A673 (cell line): ENCODE measurements around the gene UBR4. TPM values are rescaled to one million over a fixed set of nuclear protein-coding genes. Genes with fewer than 3 reads are reported as not detected.

Experiments used
- BruUV-seq: library from RNA; stranded (reverse); fragments of 400-500 nt; replicated peaks from 2 replicates; lab custom pipeline; 2021; lab: Mats Ljungman, UMichigan
- CTCF ChIA-PET: fragments of 300-600 bp; sonication (Branson Sonifier 250); formaldehyde crosslinking; loops from one replicate; lab custom pipeline; 2022; ENCODE audit warnings: antibody characterized with exemption; lab: Charles Lee
- POLR2A ChIA-PET: fragments of 300-600 bp; sonication (Branson Sonifier 250); formaldehyde crosslinking; loops from one replicate; lab custom pipeline; 2022; ENCODE audit warnings: antibody characterized with exemption; ENCODE audit not compliant: low non-redundant PET; lab: Charles Lee
- DNase-seq: peaks from one replicate; pipeline ENCODE4 v3.0.0-alpha.2; 2015; ENCODE audit warnings: low spot score
- H3K27ac ChIP-seq: fragments of 200-600 bp; sonication (generic); 2 replicates; pipeline ENCODE4 v1.5.1; 2016; ENCODE audit warnings: mixed run types, low read depth, mild to moderate bottlenecking, mixed read lengths, antibody characterized with exemption, low read length; ENCODE audit not compliant: poor library complexity, severe bottlenecking
- H3K27me3 ChIP-seq: fragments of 200-600 bp; sonication (generic); replicated peaks from 2 replicates; pipeline ENCODE4 v1.6.1; 2017; ENCODE audit warnings: mixed run types, low read depth, mild to moderate bottlenecking, mixed read lengths, antibody characterized with exemption, low read length; ENCODE audit not compliant: insufficient read depth, poor library complexity
- H3K36me3 ChIP-seq: fragments of 200-600 bp; sonication (generic); 2 replicates; pipeline ENCODE4 v1.6.1; 2016; ENCODE audit warnings: mixed run types, mild to moderate bottlenecking, mixed read lengths, antibody characterized with exemption, low read length; ENCODE audit not compliant: insufficient read depth, poor library complexity, severe bottlenecking
- H3K4me1 ChIP-seq: fragments of 200-600 bp; sonication (generic); 2 replicates; pipeline ENCODE4 v1.6.1; 2017; ENCODE audit warnings: mixed run types, mild to moderate bottlenecking, mixed read lengths, antibody characterized with exemption, low read length; ENCODE audit not compliant: insufficient read depth, poor library complexity, severe bottlenecking
- H3K4me3 ChIP-seq: fragments of 200-600 bp; sonication (generic); 2 replicates; pipeline ENCODE4 v1.5.1; 2016; ENCODE audit warnings: low read depth, mixed run types, mild to moderate bottlenecking, mixed read lengths, low read length; ENCODE audit not compliant: poor library complexity, severe bottlenecking
- H3K9me3 ChIP-seq: fragments of 200-600 bp; sonication (generic); 2 replicates; pipeline ENCODE4 v1.6.1; 2016; ENCODE audit warnings: mixed run types, low read depth, mild to moderate bottlenecking, mixed read lengths, antibody characterized with exemption, low read length; ENCODE audit not compliant: poor library complexity, severe bottlenecking
- EZH2 ChIP-seq: fragments of 200-600 bp; sonication (generic); IDR thresholded peaks from 2 replicates; pipeline ENCODE4 v1.6.1; 2017; ENCODE audit warnings: borderline replicate concordance, low read depth, mild to moderate bottlenecking, mixed read lengths, antibody characterized with exemption, low read length; ENCODE audit not compliant: poor library complexity, severe bottlenecking
- intact Hi-C: fragments of 100-400 bp; cut with micrococcal nuclease; formaldehyde crosslinking; loops from one replicate; pipeline ENCODE4 v1.10.0; 2022; ENCODE audit not compliant: unreplicated experiment
- total RNA-seq: library from RNA; stranded (reverse); gene quantifications from 2 replicates; pipeline ENCODE4 v1.2.3, GENCODE V29; 2021
- TF ChIP-seq, protein P1 (sequence below): fragments of 300-800, 200-600 bp; sonication (generic); conservative IDR thresholded peaks from 2 replicates; pipeline ENCODE4 v1.5.1; 2017; ENCODE audit warnings: low read depth, mild to moderate bottlenecking, antibody characterized with exemption, low read length, moderate library complexity, mixed read lengths

The UBR4 gene
- total RNA-seq, 1 experiment from 2014 or later = 214 TPM

DNA sequence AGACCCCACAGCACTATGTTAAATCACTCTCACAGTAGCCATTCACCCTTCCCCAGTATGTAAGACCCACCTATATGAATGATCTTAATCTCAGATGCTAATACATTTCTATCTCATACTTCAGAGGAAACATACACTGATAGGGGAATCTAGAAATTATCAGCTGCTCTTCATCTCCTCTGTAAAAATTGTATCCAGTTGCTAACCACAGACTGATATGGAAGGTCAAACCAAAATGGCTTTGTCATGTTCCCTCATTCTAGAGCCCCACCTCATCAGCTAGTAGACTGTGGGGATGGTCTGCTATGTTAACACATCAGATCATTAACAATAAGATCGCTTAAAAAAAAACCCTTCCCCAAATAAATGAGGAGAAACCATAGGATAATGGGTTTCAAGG lies 71.7 kb downstream of the UBR4 start:
- TF ChIP-seq, protein P1, sequence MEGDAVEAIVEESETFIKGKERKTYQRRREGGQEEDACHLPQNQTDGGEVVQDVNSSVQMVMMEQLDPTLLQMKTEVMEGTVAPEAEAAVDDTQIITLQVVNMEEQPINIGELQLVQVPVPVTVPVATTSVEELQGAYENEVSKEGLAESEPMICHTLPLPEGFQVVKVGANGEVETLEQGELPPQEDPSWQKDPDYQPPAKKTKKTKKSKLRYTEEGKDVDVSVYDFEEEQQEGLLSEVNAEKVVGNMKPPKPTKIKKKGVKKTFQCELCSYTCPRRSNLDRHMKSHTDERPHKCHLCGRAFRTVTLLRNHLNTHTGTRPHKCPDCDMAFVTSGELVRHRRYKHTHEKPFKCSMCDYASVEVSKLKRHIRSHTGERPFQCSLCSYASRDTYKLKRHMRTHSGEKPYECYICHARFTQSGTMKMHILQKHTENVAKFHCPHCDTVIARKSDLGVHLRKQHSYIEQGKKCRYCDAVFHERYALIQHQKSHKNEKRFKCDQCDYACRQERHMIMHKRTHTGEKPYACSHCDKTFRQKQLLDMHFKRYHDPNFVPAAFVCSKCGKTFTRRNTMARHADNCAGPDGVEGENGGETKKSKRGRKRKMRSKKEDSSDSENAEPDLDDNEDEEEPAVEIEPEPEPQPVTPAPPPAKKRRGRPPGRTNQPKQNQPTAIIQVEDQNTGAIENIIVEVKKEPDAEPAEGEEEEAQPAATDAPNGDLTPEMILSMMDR = no peak
- no peak for TF ChIP-seq EZH2
- ChIA-PET POLR2A (no interaction called here), CTCF (no interaction called here)
- intact Hi-C loops = no loop called here
- no peak for DNase-seq
- peaks cover 91% of the 10 kb centered on the region for H3K36me3 ChIP-seq
- H3K27me3 ChIP-seq = no peaks in the 10 kb centered on the region
- no peak overlapping the region for H3K27ac ChIP-seq
- H3K4me3 ChIP-seq = no peak overlapping the region
- H3K9me3 ChIP-seq = peaks cover 4% of the 10 kb centered on the region
- no TSS peak for BruUV-seq
- no peaks in the 10 kb centered on the region for H3K4me1 ChIP-seq

DNA sequence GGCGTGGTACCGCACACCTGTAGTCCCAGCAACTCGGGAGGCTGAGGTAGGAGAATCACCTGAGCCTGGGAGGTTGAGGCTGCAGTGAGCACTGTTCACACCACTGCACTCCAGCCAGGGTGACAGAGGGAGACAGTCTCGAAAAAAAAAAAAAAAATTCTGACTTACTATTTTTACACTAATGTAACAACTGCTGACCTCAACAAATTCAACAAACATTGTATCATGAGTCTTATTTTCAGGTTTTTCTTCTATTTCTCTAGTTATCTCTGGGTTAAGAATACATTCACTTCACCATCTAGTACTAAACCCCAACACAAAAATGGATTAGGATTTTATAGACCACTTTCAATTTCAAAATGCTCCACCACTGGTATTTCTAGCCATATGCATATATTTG lies 72.9 kb downstream of the UBR4 start:
- H3K36me3 ChIP-seq = peaks cover 96% of the 10 kb centered on the region
- no peak overlapping the region for H3K4me3 ChIP-seq
- intact Hi-C loops = no loop called here
- no peak overlapping the region for H3K27ac ChIP-seq
- no peaks in the 10 kb centered on the region for H3K27me3 ChIP-seq
- H3K4me1 ChIP-seq = no peaks in the 10 kb centered on the region
- CTCF ChIA-PET = no interaction called here
- DNase-seq = no peak
- POLR2A ChIA-PET = no interaction called here
- TF ChIP-seq EZH2 = no peak
- TF ChIP-seq, protein P1 = no peak
- BruUV-seq = no TSS peak
- H3K9me3 ChIP-seq = peaks cover 9% of the 10 kb centered on the region

DNA sequence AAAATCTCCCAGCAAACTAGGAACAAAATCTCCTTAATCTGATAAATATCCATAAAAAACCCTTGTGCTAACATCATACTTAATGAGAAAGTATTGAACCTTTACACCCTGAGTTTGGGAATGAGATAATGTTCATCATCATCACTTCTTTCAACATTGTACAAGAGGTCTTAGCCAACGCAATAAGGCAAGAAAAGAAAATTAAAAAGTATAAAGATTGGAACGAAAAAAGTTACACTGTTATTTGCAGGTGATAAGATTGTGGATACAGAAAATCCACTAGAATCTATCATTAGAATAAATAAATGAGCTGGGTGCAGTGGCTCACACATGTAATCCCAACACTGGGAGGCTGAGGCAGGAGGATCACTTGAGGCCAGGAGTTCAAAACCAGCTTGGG lies 76.7 kb downstream of the UBR4 start:
- DNase-seq = no peak
- POLR2A ChIA-PET = no interaction called here
- H3K27ac ChIP-seq = no peak overlapping the region
- H3K36me3 ChIP-seq = peaks cover 92% of the 10 kb centered on the region
- intact Hi-C loops = no loop called here
- no peaks in the 10 kb centered on the region for H3K4me1 ChIP-seq
- no TSS peak for BruUV-seq
- no peaks in the 10 kb centered on the region for H3K27me3 ChIP-seq
- TF ChIP-seq, protein P1 = no peak
- TF ChIP-seq EZH2 = no peak
- no peak overlapping the region for H3K4me3 ChIP-seq
- CTCF ChIA-PET = no interaction called here
- H3K9me3 ChIP-seq = peaks cover 9% of the 10 kb centered on the region
